PC-9 (cell line): ENCODE results near the gene CD22. TPM values are rescaled to one million over a fixed set of nuclear protein-coding genes. Genes with fewer than 3 reads are reported as not detected.

Source experiments
- BruUV-seq: library from RNA; stranded (reverse); fragments of 400-500 nt; replicated peaks from 2 replicates; lab custom pipeline; 2021; lab: Mats Ljungman, UMichigan
- CTCF ChIA-PET: fragments of 300-600 bp; sonication (Branson Sonifier 250); formaldehyde crosslinking; loops from one replicate; lab custom pipeline; 2022; ENCODE audit warnings: antibody characterized with exemption; lab: Charles Lee
- POLR2A ChIA-PET: fragments of 300-600 bp; sonication (Branson Sonifier 250); formaldehyde crosslinking; loops from one replicate; lab custom pipeline; 2022; ENCODE audit warnings: antibody characterized with exemption; ENCODE audit not compliant: unreplicated experiment; lab: Charles Lee
- DNase-seq, 2 experiments: peaks; one replicate each; pipeline versions ENCODE4 v3.0.0 to v3.0.0-alpha.2; 2015 to 2022; ENCODE audit warnings: mixed read lengths in 1 of 2
- H2AFZ ChIP-seq: fragments of 200-600 bp; sonication (generic); 2 replicates; pipeline ENCODE4 v1.8.1; 2017; ENCODE audit warnings: antibody characterized with exemption
- H3F3A ChIP-seq: fragments of 200-600 bp; sonication (generic); 2 replicates; pipeline ENCODE4 v1.8.1; 2017; ENCODE audit warnings: antibody characterized with exemption, mild to moderate bottlenecking, low read depth; ENCODE audit not compliant: insufficient read depth
- H3K27ac ChIP-seq: fragments of 200-600 bp; sonication (generic); 2 replicates; pipeline ENCODE4 v1.6.1; 2016; ENCODE audit warnings: mixed run types
- H3K27me3 ChIP-seq: fragments of 200-600 bp; sonication (generic); 2 replicates; pipeline ENCODE4 v1.6.1; 2016; ENCODE audit warnings: low read depth, mixed run types; ENCODE audit not compliant: insufficient read depth
- H3K36me3 ChIP-seq: fragments of 200-600 bp; sonication (generic); 2 replicates; pipeline ENCODE4 v1.6.1; 2016; ENCODE audit warnings: low read depth, mixed run types
- H3K4me1 ChIP-seq: fragments of 200-600 bp; sonication (generic); replicated peaks from 2 replicates; pipeline ENCODE4 v1.6.1; 2016; ENCODE audit warnings: mixed run types; ENCODE audit not compliant: insufficient read depth
- H3K4me2 ChIP-seq: fragments of 200-600 bp; sonication (generic); 2 replicates; pipeline ENCODE4 v1.6.1; 2017; ENCODE audit warnings: mixed run types
- H3K4me3 ChIP-seq: fragments of 200-600 bp; sonication (generic); 2 replicates; pipeline ENCODE4 v1.6.1; 2016; ENCODE audit warnings: mixed run types
- H3K79me2 ChIP-seq: fragments of 200-600 bp; sonication (generic); 2 replicates; pipeline ENCODE4 v1.6.1; 2017; ENCODE audit warnings: low read depth, mixed run types
- H3K9me2 ChIP-seq: fragments of 200-600 bp; sonication (generic); 2 replicates; pipeline ENCODE4 v1.8.1; 2017; ENCODE audit warnings: mild to moderate bottlenecking; ENCODE audit not compliant: insufficient read depth
- H3K9me3 ChIP-seq: fragments of 200-600 bp; sonication (generic); 2 replicates; pipeline ENCODE4 v1.8.1; 2016; ENCODE audit warnings: low read depth; ENCODE audit not compliant: insufficient read depth
- H4K20me1 ChIP-seq: fragments of 200-600 bp; sonication (generic); 2 replicates; pipeline ENCODE4 v1.8.1; 2017; ENCODE audit not compliant: insufficient read depth
- CTCF ChIP-seq: fragments of 200-600 bp; sonication (generic); conservative IDR thresholded peaks from 2 replicates; pipeline ENCODE4 v1.6.1; 2017; ENCODE audit warnings: mixed run types, antibody characterized with exemption, mild to moderate bottlenecking, moderate library complexity
- EZH2 ChIP-seq: fragments of 200-600 bp; sonication (generic); IDR thresholded peaks from 2 replicates; pipeline ENCODE4 v1.8.0; 2017; ENCODE audit warnings: antibody characterized with exemption, low read depth
- intact Hi-C: fragments of 100-400 bp; cut with micrococcal nuclease; formaldehyde crosslinking; loops from one replicate; pipeline ENCODE4 v1.10.0; 2022; ENCODE audit not compliant: unreplicated experiment
- total RNA-seq: library from RNA; stranded (reverse); gene quantifications from 2 replicates; pipeline ENCODE4 v1.2.3, GENCODE V29; 2021

Gene CD22
- total RNA-seq, 1 experiment from 2014 or later = 29.8 TPM

- Histone ChIP-seq H3K4me2 (no peak overlapping the region), H3K27ac (no peak overlapping the region), H3K4me1 (no peaks in the 10 kb centered on the region), H2AFZ (no peak overlapping the region), H3K79me2 (no peaks in the 10 kb centered on the region), H3K4me3 (no peak overlapping the region), H4K20me1 (no peaks in the 10 kb centered on the region), H3K27me3 (no peaks in the 10 kb centered on the region), H3K9me2 (no peaks in the 10 kb centered on the region), H3F3A (peaks cover 5% of the 10 kb centered on the region; the same call in 1 of the 2 replicates), H3K36me3 (0 out of 2 replicates have a peak, but pooled peaks cover 4% of the 10 kb centered on the region), H3K9me3 (no peaks in the 10 kb centered on the region)
- TF ChIP-seq EZH2 (no peak), CTCF (no peak)
- BruUV-seq = no TSS peak
- intact Hi-C loops = no loop called here
- POLR2A ChIA-PET = no interaction called here
- DNase-seq = no peak
- CTCF ChIA-PET = no interaction called here
Observed at GRCh38 chr19:35344511-35345031, 15.6 kb downstream of the CD22 start.

GRCh38 chr19:35345671-35346111, 16.7 kb downstream of the CD22 start:
- Histone ChIP-seq H3K79me2 (no peaks in the 10 kb centered on the region), H3K27ac (no peak overlapping the region), H3K9me3 (no peaks in the 10 kb centered on the region), H3F3A (0 out of 2 replicates have a peak, but pooled peaks cover 3% of the 10 kb centered on the region), H3K27me3 (no peaks in the 10 kb centered on the region), H3K4me3 (no peak overlapping the region), H2AFZ (no peak overlapping the region), H3K4me2 (no peak overlapping the region), H3K9me2 (no peaks in the 10 kb centered on the region), H3K36me3 (0 out of 2 replicates have a peak, but pooled peaks cover 4% of the 10 kb centered on the region), H4K20me1 (no peaks in the 10 kb centered on the region), H3K4me1 (no peaks in the 10 kb centered on the region)
- no peak for DNase-seq
- no peak for TF ChIP-seq CTCF
- no peak for TF ChIP-seq EZH2
- intact Hi-C loops = no loop called here
- BruUV-seq = no TSS peak
- ChIA-PET CTCF (no interaction called here), POLR2A (no interaction called here)

- DNase-seq = no peak
- Histone ChIP-seq H3K9me2 (no peaks in the 10 kb centered on the region), H3K9me3 (no peaks in the 10 kb centered on the region), H3K27ac (no peak overlapping the region), H2AFZ (no peak overlapping the region), H3K36me3 (0 out of 2 replicates have a peak, but pooled peaks cover 4% of the 10 kb centered on the region), H3K4me3 (no peak overlapping the region), H3F3A (0 out of 2 replicates have a peak, but pooled peaks cover 3% of the 10 kb centered on the region), H3K27me3 (no peaks in the 10 kb centered on the region), H3K79me2 (no peaks in the 10 kb centered on the region), H3K4me2 (no peak overlapping the region), H3K4me1 (no peaks in the 10 kb centered on the region), H4K20me1 (no peaks in the 10 kb centered on the region)
- BruUV-seq = TSS peak; percentile 36
- ChIA-PET POLR2A (no interaction called here), CTCF (no interaction called here)
- intact Hi-C loops = no loop called here
- TF ChIP-seq EZH2 (no peak), CTCF (no peak)
Observed at GRCh38 chr19:35346193-35347052, 17.4 kb downstream of the CD22 start.
